HG03135 (cell line): ENCODE measurements around the gene SMIM29.

ENCODE experiments used
- ATAC-seq: cut with Tn5 transposase; IDR thresholded peaks from one replicate; pipeline ENCODE4 v1.9.1; 2021; ENCODE audit warnings: mild to moderate bottlenecking, moderate library complexity; ENCODE audit not compliant: unreplicated experiment

Gene SMIM29

DNA sequence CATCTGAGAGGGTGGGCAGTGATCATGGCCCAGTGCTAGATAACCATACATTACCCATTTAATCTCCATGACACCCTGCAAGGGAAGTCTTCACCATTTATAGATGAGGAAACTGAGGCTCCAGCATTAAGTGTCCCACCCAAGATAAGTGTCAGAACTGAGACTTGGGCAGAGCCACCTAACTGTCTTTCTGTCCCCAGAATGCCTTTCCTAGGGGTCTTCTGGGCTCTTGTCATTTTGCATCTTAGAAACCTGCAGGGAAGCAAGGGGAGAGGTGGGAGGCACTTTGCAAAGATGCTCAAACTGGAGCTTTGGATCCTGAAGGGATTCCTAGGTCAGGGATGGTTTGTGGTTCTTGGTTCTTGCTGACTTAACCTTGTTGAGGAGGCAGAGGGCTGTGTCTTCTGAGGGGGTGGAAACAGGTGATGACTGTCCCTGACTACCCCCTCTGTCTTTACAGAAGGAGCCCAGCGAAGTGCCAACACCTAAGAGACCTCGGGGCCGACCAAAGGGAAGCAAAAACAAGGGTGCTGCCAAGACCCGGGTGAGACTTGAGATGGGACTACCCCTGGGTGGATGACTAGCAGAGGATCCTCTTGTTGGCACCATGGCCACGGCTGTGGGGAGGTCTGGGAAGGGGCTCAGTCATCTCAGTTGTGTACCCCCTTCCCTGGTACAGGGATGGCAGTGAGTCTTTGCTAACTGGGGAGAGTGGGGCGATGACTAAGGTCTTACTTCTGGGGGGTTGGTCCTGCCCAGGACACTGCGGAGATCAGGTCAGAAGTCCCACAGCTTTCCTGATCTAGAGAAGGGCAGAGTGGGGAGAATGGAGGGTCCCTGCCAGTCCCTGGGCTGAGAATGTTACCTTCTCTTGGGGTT, 6.3 kb downstream of the SMIM29 start:
- ATAC-seq = no peak

GRCh38 chr6:34241351-34242215, 7.2 kb downstream of the SMIM29 start:
- ATAC-seq = no peak

- no peak for ATAC-seq
These were observed 8.2 kb downstream of the SMIM29 start for GRCh38 chr6:34240329-34241248.

GRCh38 chr6:34239893-34240292, 8.9 kb downstream of the SMIM29 start:
- no peak for ATAC-seq

GRCh38 chr6:34239500-34239825, 9.3 kb downstream of the SMIM29 start:
- ATAC-seq = no peak

- ATAC-seq = no peak
These were observed 10.0 kb downstream of the SMIM29 start for GRCh38 chr6:34238585-34239499.

DNA sequence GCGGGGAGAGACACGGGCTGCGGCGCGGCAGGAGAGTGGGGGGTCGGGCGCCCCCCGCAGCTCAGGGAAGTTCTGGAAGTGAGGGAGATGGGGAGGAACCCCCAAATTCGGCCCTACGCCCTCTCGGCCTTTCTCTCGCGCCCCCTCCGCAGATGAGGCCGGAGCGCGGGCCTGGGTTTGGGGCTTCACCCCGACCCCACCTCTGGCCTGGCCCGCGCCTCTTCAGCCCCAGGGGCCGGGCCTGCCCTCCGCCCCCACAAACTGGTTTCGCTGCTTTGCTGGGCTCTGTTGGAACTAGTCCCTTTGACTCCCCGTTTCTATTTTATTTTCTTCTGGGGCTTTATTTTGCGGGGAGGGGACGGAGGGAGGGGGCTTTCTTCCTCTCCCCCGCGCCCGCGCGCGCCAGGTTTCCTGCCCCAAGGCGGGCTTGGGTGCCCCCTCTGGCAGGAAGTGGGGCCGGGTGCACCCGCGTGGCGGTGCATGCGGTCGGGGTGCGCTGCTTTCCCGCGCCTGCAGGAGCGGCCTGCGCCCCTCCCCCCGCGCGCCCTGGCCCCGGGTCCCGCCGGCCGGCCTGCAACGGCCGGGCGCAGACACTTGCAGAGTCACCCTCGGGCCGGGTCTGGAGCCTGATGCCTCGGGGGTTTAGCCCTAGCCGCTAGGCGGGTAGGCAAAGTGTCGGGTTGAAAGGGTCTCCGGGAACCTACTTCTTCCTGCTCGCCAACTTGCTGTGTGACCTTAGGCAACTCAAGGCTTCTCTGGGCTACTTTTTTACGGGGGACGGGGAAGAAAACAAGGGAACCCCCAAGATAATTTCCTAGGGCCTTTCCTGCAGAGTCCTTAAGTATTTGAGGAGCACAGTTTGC, 10.9 kb downstream of the SMIM29 start:
- ATAC-seq = peak; percentile 6

DNA sequence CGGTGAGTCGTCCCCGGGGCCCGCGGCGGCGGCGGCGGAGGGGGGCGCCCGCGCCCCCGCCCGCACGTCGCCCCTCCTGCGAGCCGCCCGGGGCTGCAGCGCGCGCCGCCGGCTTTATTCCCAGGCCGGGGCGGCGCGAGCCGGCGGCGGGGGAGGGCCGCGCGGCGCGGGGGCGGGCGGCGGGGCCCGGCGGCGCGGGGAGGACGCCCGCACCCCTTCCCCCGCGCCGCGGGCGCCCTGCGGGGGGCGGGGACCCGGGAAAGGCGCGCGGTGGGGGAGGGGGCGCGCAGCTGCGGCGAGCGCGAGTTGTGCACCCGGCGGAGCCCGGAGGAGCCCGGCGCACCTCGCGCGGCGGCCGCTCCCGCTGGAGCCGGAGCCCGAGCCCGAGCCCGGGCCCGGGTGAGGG, 11.5 kb downstream of the SMIM29 start:
- peak; percentile 14 for ATAC-seq

DNA sequence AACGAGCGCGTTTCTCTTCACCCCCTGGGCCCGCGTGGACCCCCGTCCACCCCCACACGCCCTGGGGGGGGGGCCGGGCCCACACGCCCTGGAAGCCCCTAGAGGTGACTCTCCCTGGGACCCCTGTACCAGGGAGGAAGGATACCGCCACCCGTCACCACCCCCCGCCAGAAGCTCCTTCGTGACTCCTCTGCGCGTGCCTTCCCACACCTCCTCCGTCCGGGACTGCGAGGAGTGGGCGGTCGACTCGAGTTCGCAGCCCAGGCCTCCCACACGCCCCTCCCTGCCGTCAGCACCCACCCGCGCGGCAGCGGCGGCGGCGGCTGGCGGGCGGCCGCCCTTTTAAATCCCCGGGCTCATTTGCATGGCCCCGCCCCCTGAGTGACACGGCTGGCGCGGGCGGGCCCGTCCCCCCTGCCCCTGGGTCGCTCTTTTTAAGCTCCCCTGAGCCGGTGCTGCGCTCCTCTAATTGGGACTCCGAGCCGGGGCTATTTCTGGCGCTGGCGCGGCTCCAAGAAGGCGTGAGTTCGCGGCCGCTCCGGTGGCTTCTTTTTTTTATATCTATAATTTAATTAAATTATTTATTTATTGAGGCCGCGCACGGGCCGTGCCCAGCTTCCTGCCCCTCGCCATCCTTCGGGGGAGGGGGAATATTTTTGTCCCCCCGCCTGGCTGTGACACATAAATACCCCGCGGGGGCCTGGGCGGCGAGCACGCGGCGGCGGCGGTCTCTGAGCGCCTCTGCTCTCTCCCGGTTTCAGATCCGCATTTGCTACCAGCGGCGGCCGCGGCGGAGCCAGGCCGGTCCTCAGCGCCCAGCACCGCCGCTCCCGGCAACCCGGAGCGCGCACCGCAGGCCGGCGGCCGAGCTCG, 12.1 kb downstream of the SMIM29 start, which contains the start of gene HMGA1:
Gene HMGA1, plus strand, starts transcription at position 431 of the 873 bp plus-strand sequence. CDS start 3,908 bp downstream, outside the sequence.
- ATAC-seq = peak; percentile 66

DNA sequence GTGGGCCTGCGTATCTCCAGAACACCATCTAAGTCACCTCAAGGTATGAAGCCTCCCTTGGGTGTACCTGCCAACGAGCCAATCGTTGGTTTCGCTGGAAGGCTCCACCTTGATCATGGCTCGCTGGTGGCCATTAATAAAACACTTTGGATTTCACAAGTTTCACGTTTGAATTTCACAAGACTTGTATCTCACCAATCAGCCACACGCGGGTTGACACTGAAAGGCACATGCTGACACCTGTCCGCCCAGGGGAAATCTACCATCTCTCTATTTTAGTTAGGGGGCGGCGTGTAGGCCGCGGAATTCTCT, 12.7 kb downstream of the SMIM29 start:
- peak; percentile 8 for ATAC-seq

DNA sequence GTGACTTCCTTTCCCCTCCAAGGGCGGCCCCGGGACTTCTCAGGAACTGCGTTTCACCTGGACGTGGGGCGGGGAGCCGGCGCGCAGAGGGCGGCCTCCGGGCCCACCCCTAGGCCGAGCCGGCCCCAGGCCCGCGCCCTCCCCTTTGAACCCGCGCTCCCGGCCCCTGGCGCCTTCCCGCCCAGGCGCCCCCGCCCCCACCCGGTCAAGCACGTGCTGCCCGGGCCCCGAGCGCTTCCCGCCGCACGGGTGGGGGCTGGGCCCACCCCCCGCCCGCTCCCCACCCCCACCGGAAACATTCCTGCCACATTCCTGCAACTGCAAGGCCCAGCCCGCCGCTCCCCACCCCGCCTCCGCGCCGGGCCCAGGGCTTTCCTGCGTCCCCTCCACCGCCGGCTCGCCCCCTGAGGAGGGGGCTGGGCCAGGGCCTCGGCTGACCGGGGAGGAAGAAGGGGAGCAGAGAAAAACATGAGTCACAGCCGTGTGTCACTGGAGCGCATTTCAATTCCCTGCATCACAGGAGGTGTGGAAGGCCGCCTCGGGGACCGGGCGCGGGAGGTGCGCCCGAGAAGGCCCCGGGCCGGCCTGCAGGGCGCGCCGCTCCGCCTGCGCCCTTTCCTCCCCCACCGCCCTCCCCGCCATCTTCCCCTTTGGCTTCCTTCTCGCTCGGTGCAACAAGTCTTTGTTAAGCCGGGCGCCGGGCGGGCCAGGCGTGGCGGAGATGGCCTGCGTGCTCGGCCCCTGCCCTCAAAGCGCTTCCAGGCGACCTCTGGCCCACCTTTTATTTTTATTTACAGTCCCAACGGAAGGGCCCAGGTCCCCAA, 13.3 kb downstream of the SMIM29 start:
- no peak for ATAC-seq

GRCh38 chr6:34234667-34235306, 14.0 kb downstream of the SMIM29 start:
- no peak for ATAC-seq

DNA sequence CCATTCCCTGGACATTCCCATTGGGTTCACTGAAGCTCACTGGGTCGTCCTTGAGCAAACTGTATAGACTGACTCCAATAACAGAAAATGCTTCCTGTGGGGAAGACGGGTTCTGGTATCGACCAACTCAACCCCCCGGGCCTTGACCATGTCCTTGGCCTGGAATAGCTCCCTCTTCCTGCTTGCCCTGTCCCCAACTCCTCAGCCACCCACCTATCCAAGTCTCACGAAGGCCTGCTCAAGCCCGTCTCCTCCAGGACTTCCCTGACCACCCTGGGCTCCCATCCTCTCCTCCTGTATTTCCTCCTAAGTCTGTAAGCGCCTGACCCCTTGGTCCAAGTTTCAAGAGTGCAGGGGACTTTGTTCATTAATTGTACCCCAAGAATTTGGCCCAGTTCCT, 14.9 kb downstream of the SMIM29 start:
- ATAC-seq = no peak

GRCh38 chr6:34232901-34233300, 15.9 kb downstream of the SMIM29 start:
- no peak for ATAC-seq

DNA sequence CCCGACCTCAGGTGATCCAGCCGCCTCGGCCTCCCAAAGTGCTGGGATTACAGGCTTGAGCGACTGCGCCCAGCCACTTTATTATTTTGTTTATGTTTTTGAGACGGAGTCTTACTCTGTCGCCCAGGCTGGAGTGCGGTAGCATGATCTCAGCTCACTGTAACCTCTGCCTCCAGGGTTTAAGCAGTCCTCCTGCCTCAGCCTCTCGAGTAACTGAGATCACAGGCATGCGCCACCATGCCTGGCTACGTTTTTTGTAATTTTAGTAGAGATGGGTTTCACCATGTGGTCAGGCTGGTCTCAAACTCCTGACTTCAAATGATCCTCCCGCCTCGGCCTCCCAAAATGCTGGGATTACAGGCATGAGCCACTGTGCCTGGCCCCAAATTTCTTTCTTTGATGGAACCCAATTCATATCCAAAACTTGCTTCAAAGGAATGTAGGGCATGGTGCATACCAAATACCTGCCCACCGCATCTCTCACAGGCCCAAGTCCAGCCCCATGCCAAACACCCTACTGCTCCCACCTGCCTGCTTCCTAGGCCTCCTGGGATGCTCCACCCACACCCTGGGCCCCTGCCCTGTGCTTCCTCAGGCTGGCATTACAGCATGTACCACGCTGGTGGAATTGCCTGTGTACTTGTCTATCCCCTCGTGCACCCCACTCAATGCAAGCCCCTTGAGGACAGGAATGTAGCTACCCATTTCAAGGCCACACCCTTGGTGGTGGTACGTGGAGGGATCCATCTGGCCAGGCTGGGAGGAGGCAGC, 17.1 kb downstream of the SMIM29 start:
- no peak for ATAC-seq
